K562 (cell line): Measurements from ENCODE around the gene PQBP1. TPM values are rescaled to one million over a fixed set of nuclear protein-coding genes. Genes with fewer than 3 reads are reported as not detected.

Experiments used
- CHD4 ChIP-seq: fragments of 200-600 bp; sonication (generic); IDR thresholded peaks from 3 replicates; pipeline ENCODE4 v1.6.1; 2012; ENCODE audit warnings: low read depth, mild to moderate bottlenecking, mixed read lengths, low read length, inconsistent platforms; ENCODE audit not compliant: insufficient read depth, insufficient replicate concordance, poor library complexity, severe bottlenecking
- ELF1 ChIP-seq: fragments of 200-800 bp; sonication (Bioruptor generic); IDR thresholded peaks from 2 replicates; pipeline ENCODE4 v1.6.1; 2016; ENCODE audit warnings: missing genetic modification characterization, missing compliant biosample characterization
- HDAC6 ChIP-seq: IDR thresholded peaks from 2 replicates; pipeline ENCODE4 v1.6.1; 2012; ENCODE audit warnings: low read depth, mild to moderate bottlenecking, control low read depth, inconsistent platforms, low read length, moderate library complexity
- KAT2B ChIP-seq: IDR thresholded peaks from one replicate; pipeline ENCODE4 v1.6.1; 2012; ENCODE audit warnings: low read depth, mild to moderate bottlenecking, control low read depth, inconsistent platforms, low read length, moderate library complexity
- KDM1A ChIP-seq, 2 experiments: fragments of 450-650 bp; IDR thresholded peaks; 2 replicates each; pipeline ENCODE4 v1.6.1; 2016; ENCODE audit warnings: mild to moderate bottlenecking in 2 of 2
- LCOR ChIP-seq: sonication (generic); formaldehyde crosslinking; IDR thresholded peaks from 2 replicates; pipeline ENCODE4 v1.8.0; 2022; ENCODE audit warnings: mild to moderate bottlenecking, missing genetic modification reagents
- NFYB ChIP-seq: IDR thresholded peaks from 2 replicates; pipeline ENCODE4 v1.6.1; 2011; ENCODE audit warnings: mild to moderate bottlenecking, moderate library complexity; ENCODE audit not compliant: insufficient read length; ENCODE audit errors: extremely low read depth
- NR2F6 ChIP-seq: fragments of 450-650 bp; formaldehyde crosslinking; IDR thresholded peaks from 2 replicates; pipeline ENCODE4 v1.4.0; 2020; ENCODE audit warnings: mild to moderate bottlenecking
- NRF1 ChIP-seq, 2 experiments: fragments of 450-650 bp; IDR thresholded peaks in 1 of 2; conservative IDR thresholded peaks in 1 of 2; 2 replicates each; pipeline ENCODE4 v1.6.1; 2014; ENCODE audit warnings: mild to moderate bottlenecking in 2 of 2
- PML ChIP-seq: IDR thresholded peaks from 2 replicates; pipeline ENCODE4 v1.6.1; 2012; ENCODE audit warnings: low read length, inconsistent platforms
- POLR2AphosphoS2 ChIP-seq: IDR thresholded peaks from 2 replicates; pipeline ENCODE4 v1.6.1; 2012; ENCODE audit warnings: low read length, improper control_type of control experiment
- POLR2G ChIP-seq: fragments of 200-400 bp; formaldehyde crosslinking; IDR thresholded peaks from 2 replicates; pipeline ENCODE4 v1.6.1; 2017; ENCODE audit warnings: low read depth, mild to moderate bottlenecking, antibody characterized with exemption, low read length, moderate library complexity
- SAFB2 ChIP-seq: fragments of 200-400 bp; formaldehyde crosslinking; IDR thresholded peaks from 2 replicates; pipeline ENCODE4 v1.6.1; 2018; ENCODE audit warnings: borderline replicate concordance, low read length, low read depth, moderate library complexity; ENCODE audit not compliant: severe bottlenecking
- SAP30 ChIP-seq: fragments of 200-600 bp; sonication (generic); IDR thresholded peaks from 2 replicates; pipeline ENCODE4 v1.6.1; 2012; ENCODE audit warnings: borderline replicate concordance, low read depth, mild to moderate bottlenecking, moderate library complexity, low read length, control low read depth, inconsistent platforms; ENCODE audit not compliant: insufficient read depth, poor library complexity, severe bottlenecking
- SNIP1 ChIP-seq: fragments of 450-650 bp; IDR thresholded peaks from 2 replicates; pipeline ENCODE4 v1.7.1; 2017; ENCODE audit warnings: low read depth, mild to moderate bottlenecking
- TOE1 ChIP-seq, 2 experiments: fragments of 450-650 bp in 1 of 2; sonication (generic) in 1 of 2; formaldehyde crosslinking in 1 of 2; IDR thresholded peaks; 2 replicates each; pipeline versions ENCODE4 v1.7.1 to v1.8.0; 2016 to 2022; ENCODE audit warnings: borderline replicate concordance in 2 of 2, mild to moderate bottlenecking in 2 of 2, antibody characterized with exemption in 1 of 2, inconsistent platforms in 1 of 2, low read depth in 1 of 2, missing genetic modification reagents in 1 of 2, moderate library complexity in 1 of 2
- ZFP36 ChIP-seq: fragments of 150-350 bp; IDR thresholded peaks from 2 replicates; pipeline ENCODE4 v1.6.1; 2018; ENCODE audit warnings: low read length, low read depth; ENCODE audit not compliant: partially characterized antibody
- ZKSCAN1 ChIP-seq: fragments of 150-350 bp; IDR thresholded peaks from 2 replicates; pipeline ENCODE4 v1.6.1; 2016; ENCODE audit warnings: low read depth, low read length
- ZNF444 ChIP-seq: fragments of 250-450 bp; sonication (Bioruptor Pico); IDR thresholded peaks from 2 replicates; pipeline ENCODE4 v1.4.0; 2020; ENCODE audit warnings: mild to moderate bottlenecking, moderate library complexity
- ZNF780A ChIP-seq: fragments of 250-450 bp; sonication (Bioruptor Pico); IDR thresholded peaks from 2 replicates; pipeline ENCODE4 v1.5.0; 2021; ENCODE audit warnings: mild to moderate bottlenecking
- polyA plus RNA-seq, 8 experiments: library from polyadenylated mRNA; depleted of rRNA in 4 of 8; stranded (reverse) in 5 of 8; unstranded in 3 of 8; fragments of >200 nt; fragmentation: Nextera tagmentation in 2 of 8; fragmentation: Illumina TruSeq in 1 of 8; extraction: Ambion mirVana in 2 of 8; extraction: Trizol in 1 of 8; gene quantifications; 2 replicates each; pipeline versions ENCODE4 v1.2.1 to v1.2.3, GENCODE V29; 2011 to 2014; ENCODE audit warnings: inconsistent platforms in 1 of 8, missing spikeins in 1 of 8
- total RNA-seq, 7 experiments: library from RNA; depleted of rRNA in 6 of 7; stranded (reverse); fragments of >200 nt in 6 of 7; fragmentation: Illumina TruSeq in 2 of 7; extraction: Trizol in 2 of 7; gene quantifications; 2 replicates each; pipeline versions ENCODE4 v1.2.1 to v1.2.3, GENCODE V29; 2011 to 2021; ENCODE audit warnings: low replicate concordance in 1 of 7
- TF ChIP-seq, protein P1 (sequence below), 2 experiments: fragments of 250-450 bp in 1 of 2; fragments of 450-650 bp in 1 of 2; sonication (Bioruptor Pico) in 1 of 2; IDR thresholded peaks; 2 replicates each; pipeline versions ENCODE4 v1.6.1 to v1.8.0; 2016 to 2021; ENCODE audit warnings: mild to moderate bottlenecking in 2 of 2, moderate library complexity in 2 of 2, missing compliant biosample characterization in 1 of 2, missing genetic modification characterization in 1 of 2
- TF ChIP-seq, protein P2 (sequence below): fragments of 250-450 bp; sonication (Bioruptor Pico); IDR thresholded peaks from 2 replicates; pipeline ENCODE4 v1.4.0; 2020; ENCODE audit warnings: mild to moderate bottlenecking, moderate library complexity

PQBP1 gene
- total and polyA plus RNA-seq, 9 of the 15 experiments (the other 6 are each of a cell fraction or from before 2014, with no cell fraction given): 41.3 to 262 (median 112) TPM

DNA sequence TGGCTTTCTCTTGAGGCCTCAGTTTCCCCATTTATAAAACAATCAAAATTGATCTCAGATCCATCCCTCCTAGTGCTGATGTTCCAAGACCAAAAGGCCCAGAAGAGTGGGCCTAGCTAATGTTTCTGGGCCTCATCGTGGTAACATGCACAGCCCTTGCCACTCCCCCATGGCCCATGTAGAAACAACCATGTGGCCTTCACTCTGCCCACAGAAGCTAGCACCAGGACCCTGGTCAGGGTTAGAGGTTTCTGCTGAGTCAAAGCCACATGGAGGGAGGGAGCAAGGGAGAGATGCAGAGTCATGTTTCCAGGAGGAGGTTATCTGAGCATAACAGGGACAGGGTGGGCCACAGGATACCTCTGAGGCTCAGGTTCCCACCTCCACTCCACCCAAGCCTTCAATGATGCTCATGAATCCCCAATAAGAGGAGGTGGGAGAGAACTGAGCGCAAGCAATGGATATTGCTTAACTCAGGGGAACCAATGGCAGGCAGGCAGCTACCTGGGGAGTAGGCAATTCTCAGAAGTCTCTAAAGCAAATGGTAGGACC, 42.8 kb downstream of the PQBP1 start (continued):
- TF ChIP-seq POLR2G (no peak), ZFP36 (no peak), PML (peak; percentile 32; the same call in 1 of the 2 replicates), ZKSCAN1 (no peak), TOE1 (IDR thresholded peaks at IDR 0.05; ENCODE audit: borderline replicate concordance) (0 out of 2 replicates have a peak, but pooled peaks have one; percentile 25), TOE1 (CRISPR knock-in tag; IDR thresholded peaks at IDR 0.05; ENCODE audit: borderline replicate concordance, low read depth) (no peak), ZNF780A (no peak), CHD4 (no peak), SAFB2 (no peak), POLR2AphosphoS2 (no peak), KDM1A (IDR thresholded peaks at IDR 0.05) (peak; percentile 32 to 53; a peak in 3 of 4 replicates), NRF1 (conservative IDR thresholded peaks at IDR 0.05 in 1 of 2, IDR thresholded peaks at IDR 0.05 in 1 of 2) (no peak; a peak in 1 of 4 replicates), SAP30 (no peak), KAT2B (no peak), HDAC6 (no peak), ELF1 (tag) (no peak), LCOR (CRISPR knock-in tag) (no peak), ZNF444 (CRISPR knock-in tag) (no peak), NR2F6 (CRISPR knock-in tag) (no peak), SNIP1 (no peak), NFYB (peak; percentile 3)
- TF ChIP-seq, protein P1, sequence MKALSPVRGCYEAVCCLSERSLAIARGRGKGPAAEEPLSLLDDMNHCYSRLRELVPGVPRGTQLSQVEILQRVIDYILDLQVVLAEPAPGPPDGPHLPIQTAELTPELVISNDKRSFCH (CRISPR knock-in tag; IDR thresholded peaks at IDR 0.05): no peak
- TF ChIP-seq, protein P1 (tag; IDR thresholded peaks at IDR 0.05): no peak
- TF ChIP-seq, protein P2, sequence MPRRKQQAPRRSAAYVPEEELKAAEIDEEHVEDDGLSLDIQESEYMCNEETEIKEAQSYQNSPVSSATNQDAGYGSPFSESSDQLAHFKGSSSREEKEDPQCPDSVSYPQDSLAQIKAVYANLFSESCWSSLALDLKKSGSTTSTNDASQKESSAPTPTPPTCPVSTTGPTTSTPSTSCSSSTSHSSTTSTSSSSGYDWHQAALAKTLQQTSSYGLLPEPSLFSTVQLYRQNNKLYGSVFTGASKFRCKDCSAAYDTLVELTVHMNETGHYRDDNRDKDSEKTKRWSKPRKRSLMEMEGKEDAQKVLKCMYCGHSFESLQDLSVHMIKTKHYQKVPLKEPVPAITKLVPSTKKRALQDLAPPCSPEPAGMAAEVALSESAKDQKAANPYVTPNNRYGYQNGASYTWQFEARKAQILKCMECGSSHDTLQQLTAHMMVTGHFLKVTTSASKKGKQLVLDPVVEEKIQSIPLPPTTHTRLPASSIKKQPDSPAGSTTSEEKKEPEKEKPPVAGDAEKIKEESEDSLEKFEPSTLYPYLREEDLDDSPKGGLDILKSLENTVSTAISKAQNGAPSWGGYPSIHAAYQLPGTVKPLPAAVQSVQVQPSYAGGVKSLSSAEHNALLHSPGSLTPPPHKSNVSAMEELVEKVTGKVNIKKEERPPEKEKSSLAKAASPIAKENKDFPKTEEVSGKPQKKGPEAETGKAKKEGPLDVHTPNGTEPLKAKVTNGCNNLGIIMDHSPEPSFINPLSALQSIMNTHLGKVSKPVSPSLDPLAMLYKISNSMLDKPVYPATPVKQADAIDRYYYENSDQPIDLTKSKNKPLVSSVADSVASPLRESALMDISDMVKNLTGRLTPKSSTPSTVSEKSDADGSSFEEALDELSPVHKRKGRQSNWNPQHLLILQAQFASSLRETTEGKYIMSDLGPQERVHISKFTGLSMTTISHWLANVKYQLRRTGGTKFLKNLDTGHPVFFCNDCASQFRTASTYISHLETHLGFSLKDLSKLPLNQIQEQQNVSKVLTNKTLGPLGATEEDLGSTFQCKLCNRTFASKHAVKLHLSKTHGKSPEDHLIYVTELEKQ (CRISPR knock-in tag): 0 out of 2 replicates have a peak, but pooled peaks have one; percentile 4
